Parathyroid adenoma (tissue), 2 donors: ENCODE data around the gene CAMK1D.

Experiments
- H2AFZ ChIP-seq: fragments of 300-600 bp; sonication (generic); one replicate; pipeline ENCODE4 v1.7.0; 2017; ENCODE audit warnings: antibody characterized with exemption, mild to moderate bottlenecking
- H3K27ac ChIP-seq: fragments of 300-600 bp; sonication (generic); one replicate; pipeline ENCODE4 v1.7.0; 2017
- H3K27me3 ChIP-seq: fragments of 300-600 bp; sonication (generic); one replicate; pipeline ENCODE4 v1.7.0; 2017; ENCODE audit warnings: low read length; ENCODE audit not compliant: control insufficient read depth, insufficient read depth
- H3K36me3 ChIP-seq: fragments of 300-600 bp; sonication (generic); one replicate; pipeline ENCODE4 v1.7.0; 2017; ENCODE audit warnings: low read length; ENCODE audit not compliant: control insufficient read depth, insufficient read depth
- H3K4me1 ChIP-seq: fragments of 300-600 bp; sonication (generic); one replicate; pipeline ENCODE4 v1.7.0; 2017; ENCODE audit warnings: control low read depth
- H3K4me2 ChIP-seq: fragments of 300-600 bp; sonication (generic); one replicate; pipeline ENCODE4 v1.7.0; 2017; ENCODE audit warnings: low read length
- H3K4me3 ChIP-seq: fragments of 300-600 bp; sonication (generic); one replicate; pipeline ENCODE4 v1.7.0; 2017; ENCODE audit warnings: low read depth, low read length
- H3K79me2 ChIP-seq: fragments of 300-600 bp; sonication (generic); one replicate; pipeline ENCODE4 v1.7.0; 2017; ENCODE audit warnings: control low read depth
- H3K9ac ChIP-seq: fragments of 300-600 bp; sonication (generic); one replicate; pipeline ENCODE4 v1.7.0; 2017; ENCODE audit warnings: mild to moderate bottlenecking
- H3K9me3 ChIP-seq: fragments of 300-600 bp; sonication (generic); one replicate; pipeline ENCODE4 v1.7.0; 2017; ENCODE audit warnings: low read length; ENCODE audit not compliant: control insufficient read depth
- CTCF ChIP-seq: fragments of 300-600 bp; sonication (generic); IDR thresholded peaks from one replicate; pipeline ENCODE4 v1.7.0; 2017; ENCODE audit warnings: antibody characterized with exemption, mild to moderate bottlenecking
- donor health status: primary hyperparathyroidism.

CAMK1D gene

GRCh38 chr10:12479924-12480323 lies 130.6 kb downstream of the CAMK1D start:
- Histone ChIP-seq H3K9me3 (no peaks in the 10 kb centered on the region), H3K79me2 (no peaks in the 10 kb centered on the region), H3K36me3 (no peaks in the 10 kb centered on the region), H3K4me3 (no peak overlapping the region), H3K27ac (no peak overlapping the region), H3K9ac (no peak overlapping the region), H3K27me3 (no peaks in the 10 kb centered on the region), H3K4me1 (no peaks in the 10 kb centered on the region), H3K4me2 (no peak overlapping the region), H2AFZ (no peak overlapping the region)
- no peak for TF ChIP-seq CTCF

DNA sequence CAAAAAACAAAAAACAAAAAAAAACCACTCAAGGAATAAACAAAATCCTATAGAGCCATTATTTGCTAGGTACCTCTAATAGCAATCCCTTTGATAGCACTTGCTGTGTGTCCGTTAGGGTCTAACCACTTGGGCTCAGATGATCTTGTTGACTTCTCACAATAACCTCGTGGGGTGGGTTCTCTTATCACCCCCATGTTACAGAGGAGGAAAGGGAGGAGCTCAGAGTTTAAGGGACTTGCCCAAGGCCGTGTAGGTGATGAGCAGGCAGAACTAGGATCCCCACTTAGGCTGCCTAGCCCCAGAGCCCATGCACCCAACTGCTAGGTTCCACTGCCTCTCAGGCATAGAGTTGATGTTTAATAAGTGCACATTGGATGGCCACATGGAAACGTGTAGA lies 131.1 kb downstream of the CAMK1D start:
- TF ChIP-seq CTCF, result no peak
- no peaks in the 10 kb centered on the region for H3K36me3 ChIP-seq
- no peaks in the 10 kb centered on the region for H3K79me2 ChIP-seq
- H3K4me3 ChIP-seq, result no peak overlapping the region
- H3K4me1 ChIP-seq, result no peaks in the 10 kb centered on the region
- no peak overlapping the region for H3K27ac ChIP-seq
- no peak overlapping the region for H3K4me2 ChIP-seq
- no peaks in the 10 kb centered on the region for H3K9me3 ChIP-seq
- no peaks in the 10 kb centered on the region for H3K27me3 ChIP-seq
- H3K9ac ChIP-seq, result no peak overlapping the region
- H2AFZ ChIP-seq, result no peak overlapping the region

DNA sequence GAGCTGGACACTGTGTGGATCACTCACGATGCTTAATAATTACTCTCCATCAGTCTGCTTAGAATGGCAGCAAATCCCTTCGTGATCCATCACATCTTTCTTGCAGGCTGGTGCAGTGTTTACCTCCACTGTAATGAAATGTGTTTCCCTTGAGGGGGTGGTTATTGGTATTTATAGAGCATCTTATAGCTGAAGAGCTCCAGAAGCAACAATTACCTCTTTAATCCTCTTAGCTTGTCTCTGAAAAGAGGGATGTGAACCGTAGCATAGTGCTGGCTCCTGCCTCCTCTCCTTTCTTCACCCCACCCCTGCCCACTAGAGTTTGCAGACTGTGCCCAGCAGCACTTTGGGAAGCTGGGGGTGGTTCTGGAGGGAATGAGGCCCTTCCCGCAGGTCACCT lies 132.6 kb downstream of the CAMK1D start:
- Histone ChIP-seq H3K79me2 (no peaks in the 10 kb centered on the region), H3K4me3 (no peak overlapping the region), H3K9ac (no peak overlapping the region), H3K4me2 (no peak overlapping the region), H3K4me1 (no peaks in the 10 kb centered on the region), H3K36me3 (no peaks in the 10 kb centered on the region), H2AFZ (no peak overlapping the region), H3K27me3 (no peaks in the 10 kb centered on the region), H3K9me3 (no peaks in the 10 kb centered on the region), H3K27ac (no peak overlapping the region)
- no peak for TF ChIP-seq CTCF

DNA sequence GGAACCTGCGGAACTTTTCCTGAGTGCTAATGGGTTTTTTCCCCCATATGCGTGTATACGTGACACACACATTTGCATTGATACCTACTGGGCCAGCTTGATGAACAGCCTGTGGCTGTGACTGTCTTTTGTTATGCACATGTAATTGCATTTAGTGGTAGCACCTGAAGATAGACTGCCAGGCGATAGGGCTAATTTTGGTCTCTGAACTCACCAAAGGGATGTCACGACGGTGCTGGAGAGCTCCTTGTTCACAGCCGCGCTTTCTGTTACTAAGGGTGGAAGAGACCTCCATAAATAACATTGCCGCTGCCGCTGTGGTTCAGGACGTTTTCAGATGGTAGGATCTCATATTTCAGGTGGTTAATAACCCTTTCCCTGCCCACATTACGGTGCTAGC lies 133.2 kb downstream of the CAMK1D start:
- Histone ChIP-seq H3K4me1 (no peaks in the 10 kb centered on the region), H3K27ac (no peak overlapping the region), H3K79me2 (no peaks in the 10 kb centered on the region), H3K4me2 (no peak overlapping the region), H2AFZ (no peak overlapping the region), H3K27me3 (no peaks in the 10 kb centered on the region), H3K36me3 (no peaks in the 10 kb centered on the region), H3K9ac (no peak overlapping the region), H3K9me3 (no peaks in the 10 kb centered on the region), H3K4me3 (no peak overlapping the region)
- no peak for TF ChIP-seq CTCF

DNA sequence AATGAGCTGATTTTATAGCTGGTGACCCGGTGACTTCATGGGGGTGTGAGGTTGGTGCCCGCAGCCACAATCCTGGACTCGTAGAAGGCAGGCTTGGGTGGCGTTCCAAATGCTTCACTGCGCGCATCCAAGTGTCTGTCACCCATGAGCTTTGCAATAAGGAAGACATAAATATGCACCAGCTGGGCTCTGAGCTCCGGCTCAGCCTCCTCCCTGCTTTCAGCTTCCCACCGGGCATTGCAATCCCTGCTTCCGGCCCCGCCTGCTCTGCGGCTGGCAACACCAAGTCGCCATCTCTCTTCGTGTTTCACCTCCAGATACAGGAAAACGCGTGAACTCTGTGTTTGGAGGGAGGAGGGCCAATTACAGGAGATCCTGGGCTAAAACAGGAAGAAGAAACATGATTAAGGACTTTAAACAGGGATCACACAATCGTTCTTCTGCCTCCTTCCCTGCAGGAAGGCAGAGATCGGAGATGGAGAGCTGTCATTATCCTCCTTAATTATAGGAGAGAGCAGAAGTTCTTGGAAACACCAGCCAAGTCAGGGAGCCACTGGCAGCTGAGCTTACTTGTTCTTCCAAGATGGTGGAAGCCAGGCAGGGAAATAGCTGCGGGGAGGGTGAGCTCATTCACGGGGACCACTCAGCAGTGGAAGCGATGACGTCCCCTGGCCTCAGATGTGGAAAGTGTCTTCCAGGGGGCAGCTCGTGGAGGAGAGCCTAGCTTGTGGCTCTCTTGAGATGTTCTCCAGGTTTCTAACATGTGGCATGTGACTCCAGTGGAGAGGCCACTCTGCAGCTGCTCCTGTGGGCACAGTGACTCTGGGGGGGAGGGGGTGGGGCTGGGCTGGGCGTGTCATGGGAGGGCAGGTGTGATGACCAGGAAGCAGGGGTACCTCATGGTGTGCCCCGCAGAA lies 134.9 kb downstream of the CAMK1D start:
- Histone ChIP-seq H2AFZ (peak overlapping the region; percentile 58), H3K9me3 (no peaks in the 10 kb centered on the region), H3K36me3 (no peaks in the 10 kb centered on the region), H3K79me2 (no peaks in the 10 kb centered on the region), H3K27me3 (no peaks in the 10 kb centered on the region), H3K4me2 (peak overlapping the region; percentile 50), H3K4me1 (no peaks in the 10 kb centered on the region), H3K9ac (no peak overlapping the region), H3K27ac (no peak overlapping the region), H3K4me3 (peak overlapping the region; percentile 7)
- no peak for TF ChIP-seq CTCF
